Loucy (cell line): ENCODE data around the gene AP2A1.

ENCODE experiments used
- H2AFZ ChIP-seq: fragments of 200-600 bp; sonication (generic); 2 replicates; pipeline ENCODE4 v1.6.0; 2016; ENCODE audit warnings: antibody characterized with exemption, mild to moderate bottlenecking, low read length, moderate library complexity
- H3F3A ChIP-seq: fragments of 200-600 bp; 2 replicates; pipeline ENCODE4 v1.6.0; 2016; ENCODE audit warnings: antibody characterized with exemption, low read depth, mild to moderate bottlenecking
- H3K27me3 ChIP-seq: fragments of 200-600 bp; sonication (generic); 2 replicates; pipeline ENCODE4 v1.6.1; 2014; ENCODE audit warnings: low read length, mild to moderate bottlenecking; ENCODE audit not compliant: insufficient read depth, poor library complexity, severe bottlenecking
- H3K36me3 ChIP-seq: fragments of 200-600 bp; sonication (generic); 2 replicates; pipeline ENCODE4 v1.6.1; 2016; ENCODE audit warnings: low read length; ENCODE audit not compliant: insufficient read depth
- H3K4me1 ChIP-seq: fragments of 200-600 bp; sonication (generic); 2 replicates; pipeline ENCODE4 v1.5.1; 2014; ENCODE audit warnings: low read length, mild to moderate bottlenecking; ENCODE audit not compliant: insufficient read depth, poor library complexity, severe bottlenecking
- H3K4me2 ChIP-seq: fragments of 200-600 bp; sonication (generic); 2 replicates; pipeline ENCODE4 v1.6.0; 2014; ENCODE audit warnings: antibody characterized with exemption, low read length, low read depth, mild to moderate bottlenecking; ENCODE audit not compliant: poor library complexity, severe bottlenecking
- H3K4me3 ChIP-seq: fragments of 200-600 bp; sonication (generic); 2 replicates; pipeline ENCODE4 v1.5.1; 2014; ENCODE audit warnings: low read length, mild to moderate bottlenecking, mixed read lengths; ENCODE audit not compliant: poor library complexity, severe bottlenecking
- H3K79me2 ChIP-seq: fragments of 200-600 bp; sonication (generic); 2 replicates; pipeline ENCODE4 v1.6.1; 2014; ENCODE audit warnings: low read length; ENCODE audit not compliant: insufficient read depth
- H3K9ac ChIP-seq: fragments of 200-600 bp; sonication (generic); 2 replicates; pipeline ENCODE4 v1.6.0; 2014; ENCODE audit warnings: mild to moderate bottlenecking, low read depth, low read length, moderate library complexity; ENCODE audit not compliant: poor library complexity, severe bottlenecking
- H3K9me2 ChIP-seq: fragments of 200-600 bp; sonication (generic); replicated peaks from 2 replicates; pipeline ENCODE4 v1.6.1; 2016; ENCODE audit warnings: low read depth, low read length, mixed read lengths
- H3K9me3 ChIP-seq: fragments of 200-600 bp; sonication (generic); 2 replicates; pipeline ENCODE4 v1.6.1; 2014; ENCODE audit warnings: mild to moderate bottlenecking, antibody characterized with exemption, low read length, low read depth; ENCODE audit not compliant: insufficient read depth
- H4K20me1 ChIP-seq: fragments of 200-600 bp; sonication (generic); 2 replicates; pipeline ENCODE4 v1.6.0; 2014; ENCODE audit warnings: antibody characterized with exemption, low read length, mild to moderate bottlenecking; ENCODE audit not compliant: insufficient read depth, poor library complexity, severe bottlenecking
- EZH2phosphoT487 ChIP-seq: fragments of 200-600 bp; IDR thresholded peaks from 2 replicates; pipeline ENCODE4 v1.6.1; 2018; ENCODE audit warnings: antibody characterized with exemption, mild to moderate bottlenecking, moderate library complexity, borderline replicate concordance
- TF ChIP-seq, protein P1 (sequence below): fragments of 200-600 bp; sonication (generic); conservative IDR thresholded peaks from 2 replicates; pipeline ENCODE4 v1.5.1; 2014; ENCODE audit warnings: mild to moderate bottlenecking, antibody characterized with exemption, low read length

Gene AP2A1

DNA sequence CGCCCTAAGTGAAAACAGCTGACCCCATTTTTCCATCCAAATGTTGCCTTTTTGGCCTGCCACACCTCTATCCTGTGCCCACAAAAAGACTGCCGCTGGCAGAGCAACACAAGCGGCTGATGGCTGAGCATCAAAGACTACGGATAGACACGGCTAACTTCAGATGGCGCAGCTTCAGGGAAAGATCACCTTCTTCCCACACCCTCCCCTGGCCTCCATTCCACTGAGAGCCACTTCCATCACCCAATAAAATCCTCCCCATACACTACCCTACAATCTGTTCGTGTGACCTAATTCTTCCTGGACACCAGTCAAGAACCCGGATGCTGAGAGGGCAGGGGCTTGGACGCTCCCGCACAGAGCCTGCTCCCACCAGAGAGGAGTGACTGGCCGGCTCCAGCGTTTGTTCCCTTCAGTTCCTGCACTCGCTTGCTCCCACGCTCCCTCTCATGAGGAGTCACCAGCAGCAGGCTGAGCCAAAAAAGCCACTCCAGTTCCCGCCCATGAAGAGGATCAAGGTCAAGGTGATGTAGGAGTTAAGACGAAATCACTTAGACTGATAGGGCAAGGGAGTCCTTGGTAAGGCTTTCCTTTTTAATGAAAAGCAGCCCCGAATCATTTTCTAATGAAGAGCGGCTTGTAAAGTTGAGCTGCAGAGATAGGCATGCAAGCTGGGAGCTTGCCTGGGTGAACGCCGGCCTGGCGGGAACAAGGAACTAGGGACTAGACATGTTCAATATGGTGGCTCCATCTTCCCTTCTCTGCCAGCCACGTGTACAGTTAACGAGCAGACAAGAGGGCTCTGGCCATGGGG is 39.4 kb upstream of the AP2A1 start:
- Histone ChIP-seq H3K4me1 (no peaks in the 10 kb centered on the region), H3K9me3 (no peaks in the 10 kb centered on the region), H3K27me3 (no peaks in the 10 kb centered on the region), H3F3A (no peaks in the 10 kb centered on the region), H3K9ac (no peak overlapping the region), H3K36me3 (no peaks in the 10 kb centered on the region), H3K79me2 (no peaks in the 10 kb centered on the region), H3K4me2 (no peak overlapping the region), H3K9me2 (no peaks in the 10 kb centered on the region), H4K20me1 (no peaks in the 10 kb centered on the region), H3K4me3 (no peak overlapping the region), H2AFZ (no peak overlapping the region)
- TF ChIP-seq EZH2phosphoT487, result no peak
- TF ChIP-seq, protein P1, sequence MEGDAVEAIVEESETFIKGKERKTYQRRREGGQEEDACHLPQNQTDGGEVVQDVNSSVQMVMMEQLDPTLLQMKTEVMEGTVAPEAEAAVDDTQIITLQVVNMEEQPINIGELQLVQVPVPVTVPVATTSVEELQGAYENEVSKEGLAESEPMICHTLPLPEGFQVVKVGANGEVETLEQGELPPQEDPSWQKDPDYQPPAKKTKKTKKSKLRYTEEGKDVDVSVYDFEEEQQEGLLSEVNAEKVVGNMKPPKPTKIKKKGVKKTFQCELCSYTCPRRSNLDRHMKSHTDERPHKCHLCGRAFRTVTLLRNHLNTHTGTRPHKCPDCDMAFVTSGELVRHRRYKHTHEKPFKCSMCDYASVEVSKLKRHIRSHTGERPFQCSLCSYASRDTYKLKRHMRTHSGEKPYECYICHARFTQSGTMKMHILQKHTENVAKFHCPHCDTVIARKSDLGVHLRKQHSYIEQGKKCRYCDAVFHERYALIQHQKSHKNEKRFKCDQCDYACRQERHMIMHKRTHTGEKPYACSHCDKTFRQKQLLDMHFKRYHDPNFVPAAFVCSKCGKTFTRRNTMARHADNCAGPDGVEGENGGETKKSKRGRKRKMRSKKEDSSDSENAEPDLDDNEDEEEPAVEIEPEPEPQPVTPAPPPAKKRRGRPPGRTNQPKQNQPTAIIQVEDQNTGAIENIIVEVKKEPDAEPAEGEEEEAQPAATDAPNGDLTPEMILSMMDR, result no peak

DNA sequence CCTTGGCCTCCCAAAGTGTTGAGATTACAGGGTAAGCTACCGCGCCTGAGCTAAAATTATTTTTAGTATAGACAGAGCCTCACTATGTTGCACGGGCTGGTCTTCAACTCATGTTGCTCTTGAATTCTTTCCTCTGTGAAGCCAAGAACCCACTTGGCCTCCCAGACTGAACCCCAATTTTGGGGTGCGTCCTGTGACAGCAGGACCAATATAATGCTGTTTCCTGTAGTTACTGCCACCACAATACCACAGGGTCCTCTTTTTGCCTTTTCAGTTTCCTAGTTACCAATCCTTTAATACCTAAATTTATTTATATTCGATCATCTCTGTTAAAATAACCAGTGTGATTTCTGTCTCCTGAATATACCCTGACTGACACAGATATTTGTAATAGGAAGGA is 36.6 kb upstream of the AP2A1 start:
- no peaks in the 10 kb centered on the region for H4K20me1 ChIP-seq
- H3K27me3 ChIP-seq, result no peaks in the 10 kb centered on the region
- TF ChIP-seq, protein P1, result no peak
- no peak for TF ChIP-seq EZH2phosphoT487
- H3K9me2 ChIP-seq, result no peaks in the 10 kb centered on the region
- no peaks in the 10 kb centered on the region for H3K4me1 ChIP-seq
- H3F3A ChIP-seq, result no peaks in the 10 kb centered on the region
- no peaks in the 10 kb centered on the region for H3K36me3 ChIP-seq
- H3K9me3 ChIP-seq, result no peaks in the 10 kb centered on the region
- no peak overlapping the region for H2AFZ ChIP-seq
- H3K4me2 ChIP-seq, result no peak overlapping the region
- no peak overlapping the region for H3K9ac ChIP-seq
- no peak overlapping the region for H3K4me3 ChIP-seq
- no peaks in the 10 kb centered on the region for H3K79me2 ChIP-seq

DNA sequence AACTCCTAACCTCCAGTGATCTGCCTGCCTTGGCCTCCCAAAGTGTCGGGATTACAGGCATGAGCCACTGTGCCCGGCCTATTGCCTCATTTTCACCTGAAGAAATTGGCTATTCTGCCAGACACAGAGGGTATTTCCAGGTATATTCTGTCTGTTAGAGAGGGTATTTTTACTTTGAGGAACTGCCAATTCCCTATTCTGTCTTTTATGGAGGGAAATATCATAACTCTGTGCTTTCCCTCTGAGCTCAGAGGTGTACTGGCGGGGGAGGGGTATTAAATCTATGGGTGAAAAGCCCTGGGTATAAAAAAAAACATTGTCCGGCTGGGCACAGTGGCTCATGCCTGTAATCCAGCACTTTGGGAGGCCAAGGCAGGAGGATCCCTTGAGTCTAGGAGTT is 28.5 kb upstream of the AP2A1 start:
- no peak overlapping the region for H2AFZ ChIP-seq
- H3K4me2 ChIP-seq, result no peak overlapping the region
- no peaks in the 10 kb centered on the region for H3K9me2 ChIP-seq
- H3K27me3 ChIP-seq, result no peaks in the 10 kb centered on the region
- no peaks in the 10 kb centered on the region for H3K4me1 ChIP-seq
- H3K4me3 ChIP-seq, result no peak overlapping the region
- H3F3A ChIP-seq, result no peaks in the 10 kb centered on the region
- no peak overlapping the region for H3K9ac ChIP-seq
- no peak for TF ChIP-seq EZH2phosphoT487
- TF ChIP-seq, protein P1, result no peak
- H3K9me3 ChIP-seq, result no peaks in the 10 kb centered on the region
- H3K79me2 ChIP-seq, result no peaks in the 10 kb centered on the region
- no peaks in the 10 kb centered on the region for H4K20me1 ChIP-seq
- no peaks in the 10 kb centered on the region for H3K36me3 ChIP-seq
